ENCODE results near the gene BCAS3.
"Not testable (repeated sequence)": the region's sequence is repeated elsewhere in the genome, so short reads cannot be mapped to it uniquely, and the experiment has no call there.

BCAS3 gene

GRCh38 chr17:61340431-61341209 is 663.0 kb downstream of the BCAS3 start:
- no peak overlapping the region for H3K27ac Mint-ChIP-seq
- no peaks in the 10 kb centered on the region for H3K9me3 Mint-ChIP-seq
- ATAC-seq: no peak
- H3K4me3 Mint-ChIP-seq: no peak overlapping the region
- H3K4me1 Mint-ChIP-seq: no peaks in the 10 kb centered on the region
- H3K36me3 Mint-ChIP-seq: no peaks in the 10 kb centered on the region
- no peak for DNase-seq (ENCODE audit: low spot score in 2 of 2)

- H3K4me3 Mint-ChIP-seq: no peak overlapping the region
- H3K4me1 Mint-ChIP-seq: no peaks in the 10 kb centered on the region
- H3K27ac Mint-ChIP-seq: no peak overlapping the region
- H3K36me3 Mint-ChIP-seq: no peaks in the 10 kb centered on the region
- DNase-seq (ENCODE audit: low spot score in 2 of 2) (no peak), ATAC-seq (no peak)
- no peaks in the 10 kb centered on the region for H3K9me3 Mint-ChIP-seq
Observed at GRCh38 chr17:61343576-61343975, 665.9 kb downstream of the BCAS3 start.

- no peaks in the 10 kb centered on the region for H3K9me3 Mint-ChIP-seq
- no peaks in the 10 kb centered on the region for H3K4me1 Mint-ChIP-seq
- ATAC-seq (no peak), DNase-seq (ENCODE audit: low spot score in 2 of 2) (no peak)
- no peak overlapping the region for H3K27ac Mint-ChIP-seq
- no peaks in the 10 kb centered on the region for H3K36me3 Mint-ChIP-seq
- H3K4me3 Mint-ChIP-seq: no peak overlapping the region
Observed at GRCh38 chr17:61345061-61345460, 667.4 kb downstream of the BCAS3 start.

- H3K9me3 Mint-ChIP-seq: no peaks in the 10 kb centered on the region
- H3K4me3 Mint-ChIP-seq: no peak overlapping the region
- ATAC-seq (no peak), DNase-seq (ENCODE audit: low spot score in 2 of 2) (no peak)
- no peaks in the 10 kb centered on the region for H3K4me1 Mint-ChIP-seq
- no peaks in the 10 kb centered on the region for H3K36me3 Mint-ChIP-seq
- no peak overlapping the region for H3K27ac Mint-ChIP-seq
Observed at GRCh38 chr17:61345825-61346666, 668.4 kb downstream of the BCAS3 start.

GRCh38 chr17:61349350-61349749 is 671.7 kb downstream of the BCAS3 start:
- Mint-ChIP-seq H3K4me1 (no peaks in the 10 kb centered on the region), H3K4me3 (no peak overlapping the region), H3K36me3 (no peaks in the 10 kb centered on the region), H3K9me3 (no peaks in the 10 kb centered on the region), H3K27ac (no peak overlapping the region)
- DNase-seq (ENCODE audit: low spot score in 2 of 2) (no peak), ATAC-seq (no peak)

- ATAC-seq (no peak), DNase-seq (ENCODE audit: low spot score in 2 of 2) (no peak)
- Mint-ChIP-seq H3K4me1 (no peaks in the 10 kb centered on the region), H3K4me3 (no peak overlapping the region), H3K36me3 (no peaks in the 10 kb centered on the region), H3K27ac (no peak overlapping the region), H3K9me3 (no peaks in the 10 kb centered on the region)
Observed at GRCh38 chr17:61351745-61352407, 674.2 kb downstream of the BCAS3 start.

GRCh38 chr17:61352408-61352770 is 674.7 kb downstream of the BCAS3 start:
- ATAC-seq (no peak), DNase-seq (ENCODE audit: low spot score in 2 of 2) (no peak)
- no peak overlapping the region for H3K4me3 Mint-ChIP-seq
- H3K27ac Mint-ChIP-seq: no peak overlapping the region
- no peaks in the 10 kb centered on the region for H3K36me3 Mint-ChIP-seq
- no peaks in the 10 kb centered on the region for H3K9me3 Mint-ChIP-seq
- H3K4me1 Mint-ChIP-seq: no peaks in the 10 kb centered on the region

GRCh38 chr17:61352781-61353491 is 675.3 kb downstream of the BCAS3 start:
- Mint-ChIP-seq H3K9me3 (no peaks in the 10 kb centered on the region), H3K4me1 (no peaks in the 10 kb centered on the region), H3K27ac (no peak overlapping the region), H3K4me3 (no peak overlapping the region), H3K36me3 (no peaks in the 10 kb centered on the region)
- DNase-seq (ENCODE audit: low spot score in 2 of 2) (no peak), ATAC-seq (no peak)

- H3K4me3 Mint-ChIP-seq: no peak overlapping the region
- H3K27ac Mint-ChIP-seq: peak overlapping the region; percentile 49
- H3K36me3 Mint-ChIP-seq: no peaks in the 10 kb centered on the region
- ATAC-seq (no peak), DNase-seq (ENCODE audit: low spot score in 2 of 2) (no peak)
- H3K4me1 Mint-ChIP-seq: no peaks in the 10 kb centered on the region
- H3K9me3 Mint-ChIP-seq: no peaks in the 10 kb centered on the region
Observed at GRCh38 chr17:61353615-61354014, 676.0 kb downstream of the BCAS3 start.

- Mint-ChIP-seq H3K9me3 (no peaks in the 10 kb centered on the region), H3K4me3 (no peak overlapping the region), H3K4me1 (no peaks in the 10 kb centered on the region), H3K27ac (no peak overlapping the region), H3K36me3 (no peaks in the 10 kb centered on the region)
- DNase-seq (ENCODE audit: low spot score in 2 of 2) (no peak), ATAC-seq (no peak)
Observed at GRCh38 chr17:61354895-61355874, 677.5 kb downstream of the BCAS3 start.

GRCh38 chr17:61357061-61357460 is 679.4 kb downstream of the BCAS3 start:
- DNase-seq (ENCODE audit: low spot score in 2 of 2); H3K4me3 Mint-ChIP-seq; H3K4me1 Mint-ChIP-seq; H3K36me3 Mint-ChIP-seq; H3K27ac Mint-ChIP-seq; H3K9me3 Mint-ChIP-seq; ATAC-seq: not testable (repeated sequence)

GRCh38 chr17:61359513-61359912 is 681.9 kb downstream of the BCAS3 start:
- not testable (repeated sequence) for H3K4me1 Mint-ChIP-seq; H3K9me3 Mint-ChIP-seq; ATAC-seq; H3K36me3 Mint-ChIP-seq; H3K27ac Mint-ChIP-seq; DNase-seq (ENCODE audit: low spot score in 2 of 2); H3K4me3 Mint-ChIP-seq

GRCh38 chr17:61360318-61360943 is 682.8 kb downstream of the BCAS3 start:
- no peak for DNase-seq (ENCODE audit: low spot score in 2 of 2)
- no peaks in the 10 kb centered on the region for H3K36me3 Mint-ChIP-seq
- ATAC-seq: no peak
- no peak overlapping the region for H3K4me3 Mint-ChIP-seq
- no peak overlapping the region for H3K27ac Mint-ChIP-seq
- no peaks in the 10 kb centered on the region for H3K9me3 Mint-ChIP-seq
- no peaks in the 10 kb centered on the region for H3K4me1 Mint-ChIP-seq

GRCh38 chr17:61361084-61361483 is 683.4 kb downstream of the BCAS3 start:
- H3K27ac Mint-ChIP-seq: no peak overlapping the region
- H3K36me3 Mint-ChIP-seq: no peaks in the 10 kb centered on the region
- ATAC-seq (no peak), DNase-seq (ENCODE audit: low spot score in 2 of 2) (no peak)
- no peaks in the 10 kb centered on the region for H3K9me3 Mint-ChIP-seq
- H3K4me1 Mint-ChIP-seq: no peaks in the 10 kb centered on the region
- no peak overlapping the region for H3K4me3 Mint-ChIP-seq

Measured in stimulated activated effector memory CD8-positive, alpha-beta T cell treated with anti-CD3 and anti-CD28 coated beads, Interleukin-12 subunit alpha, Interleukin-12 subunit beta, amount 100 ng/mL, for 72 hours (primary cell).